HEK293T (cell line): Measurements from ENCODE around the gene MEIS1.

Experiments used
- CTCF ChIA-PET: fragments of 350-600 bp; formaldehyde crosslinking; extraction: SDS; loops from one replicate; lab custom pipeline; 2021; ENCODE audit warnings: antibody characterized with exemption, inconsistent platforms; lab: Yijun Ruan, JAX
- POLR2A ChIA-PET: fragments of 350-600 bp; formaldehyde crosslinking; extraction: SDS; loops from one replicate; lab custom pipeline; 2020; ENCODE audit warnings: antibody characterized with exemption, inconsistent platforms; lab: Yijun Ruan, JAX
- DNase-seq: peaks from one replicate; pipeline ENCODE4 v3.0.0; 2012; ENCODE audit warnings: mixed read lengths; ENCODE audit errors: extremely low spot score
- ARNT ChIP-seq: fragments of 450-650 bp; IDR thresholded peaks from 2 replicates; pipeline ENCODE4 v1.6.1; 2017; ENCODE audit warnings: mild to moderate bottlenecking
- BHLHE40 ChIP-seq: fragments of 450-650 bp; IDR thresholded peaks from 2 replicates; pipeline ENCODE4 v1.6.1; 2016; ENCODE audit warnings: mild to moderate bottlenecking, moderate library complexity, borderline replicate concordance
- CTBP1 ChIP-seq: fragments of 450-650 bp; IDR thresholded peaks from 2 replicates; pipeline ENCODE4 v1.6.1; 2016; ENCODE audit warnings: borderline replicate concordance
- ELF4 ChIP-seq: fragments of 450-650 bp; IDR thresholded peaks from 2 replicates; pipeline ENCODE4 v1.6.1; 2017; ENCODE audit warnings: antibody characterized with exemption
- FOXA1 ChIP-seq: fragments of 450-650 bp; IDR thresholded peaks from 2 replicates; pipeline ENCODE4 v1.6.1; 2016; ENCODE audit warnings: mild to moderate bottlenecking
- FOXK2 ChIP-seq: fragments of 450-650 bp; IDR thresholded peaks from 2 replicates; pipeline ENCODE4 v1.6.1; 2016; ENCODE audit warnings: mild to moderate bottlenecking
- FOXM1 ChIP-seq: fragments of 450-650 bp; IDR thresholded peaks from 2 replicates; pipeline ENCODE4 v1.6.1; 2017; ENCODE audit warnings: mild to moderate bottlenecking, borderline replicate concordance
- HDGF ChIP-seq: fragments of 450-650 bp; IDR thresholded peaks from 2 replicates; pipeline ENCODE4 v1.6.1; 2017; ENCODE audit warnings: antibody characterized with exemption, borderline replicate concordance
- L3MBTL2 ChIP-seq: fragments of 450-650 bp; conservative IDR thresholded peaks from 2 replicates; pipeline ENCODE4 v1.6.1; 2016; ENCODE audit warnings: mild to moderate bottlenecking
- LEF1 ChIP-seq: fragments of 450-650 bp; IDR thresholded peaks from 2 replicates; pipeline ENCODE4 v1.6.1; 2017; ENCODE audit warnings: mild to moderate bottlenecking, borderline replicate concordance
- NFRKB ChIP-seq: fragments of 450-650 bp; IDR thresholded peaks from 2 replicates; pipeline ENCODE4 v1.6.1; 2016; ENCODE audit warnings: mild to moderate bottlenecking, moderate library complexity
- PKNOX1 ChIP-seq: fragments of 450-650 bp; IDR thresholded peaks from 2 replicates; pipeline ENCODE4 v1.6.1; 2016
- SP1 ChIP-seq: fragments of 450-650 bp; IDR thresholded peaks from 2 replicates; pipeline ENCODE4 v1.6.1; 2017
- SUZ12 ChIP-seq: fragments of 450-650 bp; IDR thresholded peaks from 2 replicates; pipeline ENCODE4 v1.6.1; 2016; ENCODE audit warnings: mild to moderate bottlenecking
- TARDBP ChIP-seq: fragments of 450-650 bp; IDR thresholded peaks from 2 replicates; pipeline ENCODE4 v1.6.1; 2016
- ZNF384 ChIP-seq: fragments of 450-650 bp; IDR thresholded peaks from 2 replicates; pipeline ENCODE4 v1.6.1; 2016

Gene MEIS1

DNA sequence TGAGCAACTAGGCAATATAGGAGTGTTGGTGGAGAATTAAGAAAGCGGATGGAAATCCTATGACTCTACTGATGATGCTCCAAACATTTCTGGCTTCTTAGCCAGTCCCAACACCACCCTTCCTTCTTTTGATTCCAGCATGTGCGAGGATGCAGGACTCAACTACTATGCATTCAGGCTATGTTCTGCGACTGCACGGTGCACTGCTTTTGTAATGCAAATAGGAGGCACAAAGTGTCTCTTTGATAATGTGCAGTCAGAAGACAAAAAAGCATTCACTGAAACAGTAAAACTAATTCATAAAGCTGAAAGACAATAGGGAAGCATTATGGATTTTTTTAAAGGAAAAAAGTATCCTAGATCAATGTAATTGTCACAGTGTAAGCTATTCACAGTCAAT, 106.7 kb downstream of the MEIS1 start:
- ChIA-PET POLR2A (no interaction called here), CTCF (interaction anchor here (0.6 kb wide), 1 partner anchor 12 kb away, joined by 5 read pairs; no protein-coding TSS in a partner anchor)
- no peak for TF ChIP-seq FOXM1
- no peak for TF ChIP-seq FOXA1
- TF ChIP-seq LEF1: no peak
- TF ChIP-seq FOXK2: no peak
- no peak for TF ChIP-seq CTBP1
- no peak for TF ChIP-seq ZNF384
- no peak for TF ChIP-seq PKNOX1
- TF ChIP-seq BHLHE40: no peak
- TF ChIP-seq SUZ12: no peak
- no peak for TF ChIP-seq NFRKB
- no peak for TF ChIP-seq ELF4
- TF ChIP-seq HDGF: no peak
- no peak for TF ChIP-seq TARDBP
- TF ChIP-seq ARNT: no peak
- no peak for TF ChIP-seq SP1
- TF ChIP-seq L3MBTL2: no peak
- no peak for DNase-seq

- TF ChIP-seq PKNOX1 (no peak), BHLHE40 (no peak), ZNF384 (no peak), FOXM1 (no peak), LEF1 (no peak), TARDBP (no peak), L3MBTL2 (no peak), NFRKB (no peak), HDGF (no peak), SUZ12 (no peak), FOXA1 (no peak), SP1 (no peak), CTBP1 (no peak), FOXK2 (no peak), ARNT (no peak), ELF4 (no peak)
- POLR2A ChIA-PET: interaction anchor here (1.5 kb wide), 1 partner anchor 109 kb away, joined by 6 read pairs; the partner anchor contains the start of gene MEIS1
- CTCF ChIA-PET: no interaction called here
- no peak for DNase-seq
These were observed 108.4 kb downstream of the MEIS1 start for GRCh38 chr2:66543257-66543767.

- ChIA-PET POLR2A (no interaction called here), CTCF (no interaction called here)
- no peak for TF ChIP-seq HDGF
- TF ChIP-seq FOXK2: no peak
- no peak for TF ChIP-seq ELF4
- no peak for TF ChIP-seq SUZ12
- no peak for TF ChIP-seq ARNT
- no peak for TF ChIP-seq SP1
- TF ChIP-seq BHLHE40: no peak
- TF ChIP-seq NFRKB: no peak
- TF ChIP-seq TARDBP: no peak
- TF ChIP-seq CTBP1: no peak
- no peak for TF ChIP-seq LEF1
- no peak for TF ChIP-seq FOXA1
- TF ChIP-seq L3MBTL2: no peak
- no peak for TF ChIP-seq PKNOX1
- no peak for TF ChIP-seq FOXM1
- no peak for TF ChIP-seq ZNF384
- DNase-seq: no peak
These were observed 109.3 kb downstream of the MEIS1 start for GRCh38 chr2:66544258-66544657.

DNA sequence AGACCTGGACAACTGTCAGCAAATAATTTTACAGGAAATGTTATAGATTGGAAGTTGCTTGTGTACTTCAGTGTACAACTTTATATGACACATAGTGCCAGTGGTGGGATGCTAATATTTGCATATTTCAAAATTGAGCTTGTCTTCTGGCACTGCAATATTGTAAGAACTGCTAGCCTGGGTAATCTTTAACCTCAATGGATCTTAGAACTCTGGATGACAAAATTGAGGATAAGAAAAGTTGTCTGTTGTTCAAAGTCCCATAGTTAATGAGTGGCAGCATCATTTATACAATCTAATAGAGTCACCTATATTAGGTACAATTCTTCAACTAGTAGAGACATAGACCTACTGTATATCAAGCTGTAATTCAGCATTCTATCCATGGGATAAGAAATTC, 110.3 kb downstream of the MEIS1 start:
- ChIA-PET CTCF (no interaction called here), POLR2A (interaction anchor here (1.3 kb wide), 1 partner anchor 111 kb away, joined by 6 read pairs; the partner anchor contains the start of gene MEIS1)
- TF ChIP-seq LEF1: no peak
- TF ChIP-seq HDGF: no peak
- TF ChIP-seq FOXM1: no peak
- no peak for TF ChIP-seq PKNOX1
- no peak for DNase-seq

- CTCF ChIA-PET: no interaction called here
- TF ChIP-seq ELF4 (no peak), BHLHE40 (no peak), CTBP1 (no peak), TARDBP (no peak), PKNOX1 (no peak), FOXK2 (no peak), FOXA1 (no peak), HDGF (no peak), FOXM1 (no peak), ZNF384 (no peak), SUZ12 (no peak), NFRKB (no peak), LEF1 (no peak), ARNT (no peak)
- POLR2A ChIA-PET: no interaction called here
- DNase-seq: no peak
These were observed 112.2 kb downstream of the MEIS1 start for GRCh38 chr2:66547118-66547517.
